Stimulated activated effector memory CD8-positive, alpha-beta T cell treated with anti-CD3 and anti-CD28 coated beads, Interleukin-12 subunit alpha, Interleukin-12 subunit beta, amount 100 ng/mL, for 72 hours (primary cell): ENCODE data around the gene PMM1.
"Not testable (repeated sequence)": the region's sequence is repeated elsewhere in the genome, so short reads cannot be mapped to it uniquely, and the experiment has no call there.

Experiments used
- ATAC-seq: fragments of 150-1000 bp; cut with Tn5 transposase; 2 replicates; pipeline ENCODE4 v1.10.0; 2021
- DNase-seq, 2 donors: peaks; one replicate each; pipeline ENCODE4 v3.0.0; 2021 to 2022; ENCODE audit warnings: low spot score in 2 of 2
- H3K27ac Mint-ChIP-seq: one replicate; pipeline ENCODE4 v1.8.0; 2022; ENCODE audit warnings: mild to moderate bottlenecking, mixed read lengths
- H3K36me3 Mint-ChIP-seq: one replicate; pipeline ENCODE4 v1.8.0; 2022; ENCODE audit warnings: mild to moderate bottlenecking, mixed read lengths
- H3K4me1 Mint-ChIP-seq: one replicate; pipeline ENCODE4 v1.8.0; 2022; ENCODE audit warnings: mixed read lengths
- H3K4me3 Mint-ChIP-seq: one replicate; pipeline ENCODE4 v1.8.0; 2022; ENCODE audit warnings: mild to moderate bottlenecking, mixed read lengths
- H3K9me3 Mint-ChIP-seq: one replicate; pipeline ENCODE4 v1.8.0; 2022; ENCODE audit warnings: mixed read lengths

PMM1 gene

GRCh38 chr22:41561788-41562187 lies 27.9 kb downstream of the PMM1 start:
- no peak overlapping the region for H3K27ac Mint-ChIP-seq
- DNase-seq: no peak
- no peaks in the 10 kb centered on the region for H3K36me3 Mint-ChIP-seq

GRCh38 chr22:41561335-41561734 lies 28.3 kb downstream of the PMM1 start:
- Mint-ChIP-seq H3K36me3 (no peaks in the 10 kb centered on the region), H3K27ac (no peak overlapping the region), H3K4me3 (no peak overlapping the region), H3K9me3 (no peaks in the 10 kb centered on the region), H3K4me1 (peaks cover 9% of the 10 kb centered on the region)
- no peak for ATAC-seq
- no peak for DNase-seq

More at GRCh38 chr22:41561788-41562187, 27.9 kb downstream of the PMM1 start:
- Mint-ChIP-seq H3K4me1 (peaks cover 9% of the 10 kb centered on the region), H3K9me3 (no peaks in the 10 kb centered on the region), H3K4me3 (no peak overlapping the region)
- ATAC-seq: no peak

GRCh38 chr22:41560095-41560471 lies 29.6 kb downstream of the PMM1 start:
- Mint-ChIP-seq H3K27ac (peak overlapping the region; percentile 73), H3K9me3 (no peaks in the 10 kb centered on the region), H3K4me3 (no peak overlapping the region), H3K4me1 (peaks cover 4% of the 10 kb centered on the region), H3K36me3 (no peaks in the 10 kb centered on the region)
- DNase-seq (no peak), ATAC-seq (no peak)

- ATAC-seq, H3K36me3 Mint-ChIP-seq, H3K9me3 Mint-ChIP-seq, H3K4me1 Mint-ChIP-seq, H3K4me3 Mint-ChIP-seq, H3K27ac Mint-ChIP-seq, DNase-seq: not testable (repeated sequence)
These were observed 31.4 kb downstream of the PMM1 start for GRCh38 chr22:41558241-41558630.

- DNase-seq: no peak
- Mint-ChIP-seq H3K27ac (peak overlapping the region; percentile 63), H3K4me1 (no peaks in the 10 kb centered on the region), H3K9me3 (no peaks in the 10 kb centered on the region), H3K4me3 (no peak overlapping the region), H3K36me3 (no peaks in the 10 kb centered on the region)
- peak; percentile 71 for ATAC-seq
These were observed 32.0 kb downstream of the PMM1 start for GRCh38 chr22:41557401-41558240.

- no peak overlapping the region for H3K27ac Mint-ChIP-seq
- H3K4me3 Mint-ChIP-seq: no peak overlapping the region
- H3K9me3 Mint-ChIP-seq: no peaks in the 10 kb centered on the region
These were observed 33.1 kb downstream of the PMM1 start for GRCh38 chr22:41556561-41556960.

GRCh38 chr22:41555325-41555982 lies 34.2 kb downstream of the PMM1 start:
- Mint-ChIP-seq H3K4me1 (no peaks in the 10 kb centered on the region), H3K36me3 (no peaks in the 10 kb centered on the region), H3K4me3 (no peak overlapping the region), H3K27ac (no peak overlapping the region), H3K9me3 (no peaks in the 10 kb centered on the region)
- no peak for ATAC-seq
- DNase-seq: no peak

More at GRCh38 chr22:41556561-41556960, 33.1 kb downstream of the PMM1 start:
- Mint-ChIP-seq H3K36me3 (no peaks in the 10 kb centered on the region), H3K4me1 (no peaks in the 10 kb centered on the region)
- ATAC-seq (no peak), DNase-seq (no peak)

- Mint-ChIP-seq H3K4me3 (no peak overlapping the region), H3K4me1 (no peaks in the 10 kb centered on the region), H3K9me3 (no peaks in the 10 kb centered on the region), H3K36me3 (no peaks in the 10 kb centered on the region), H3K27ac (no peak overlapping the region)
- DNase-seq: no peak
- no peak for ATAC-seq
These were observed 37.6 kb downstream of the PMM1 start for GRCh38 chr22:41551877-41552582.

- no peak overlapping the region for H3K4me3 Mint-ChIP-seq
These were observed 38.6 kb downstream of the PMM1 start for GRCh38 chr22:41550952-41551491.

GRCh38 chr22:41548830-41549211 lies 40.8 kb downstream of the PMM1 start:
- no peak overlapping the region for H3K27ac Mint-ChIP-seq

More at GRCh38 chr22:41550952-41551491, 38.6 kb downstream of the PMM1 start:
- ATAC-seq (no peak), DNase-seq (no peak)
- Mint-ChIP-seq H3K9me3 (no peaks in the 10 kb centered on the region), H3K27ac (no peak overlapping the region), H3K36me3 (no peaks in the 10 kb centered on the region), H3K4me1 (no peaks in the 10 kb centered on the region)

GRCh38 chr22:41544671-41545476 lies 44.8 kb downstream of the PMM1 start:
- Mint-ChIP-seq H3K36me3 (peaks cover 18% of the 10 kb centered on the region), H3K9me3 (no peaks in the 10 kb centered on the region), H3K27ac (peak overlapping the region; percentile 81), H3K4me1 (peaks cover 50% of the 10 kb centered on the region), H3K4me3 (peak overlapping the region; percentile 94)
- ATAC-seq: no peak
- no peak for DNase-seq

More at GRCh38 chr22:41548830-41549211, 40.8 kb downstream of the PMM1 start:
- no peak overlapping the region for H3K4me3 Mint-ChIP-seq
- ATAC-seq: no peak
- H3K4me1 Mint-ChIP-seq: peaks cover 15% of the 10 kb centered on the region
- no peaks in the 10 kb centered on the region for H3K9me3 Mint-ChIP-seq
- no peak for DNase-seq
- peaks cover 7% of the 10 kb centered on the region for H3K36me3 Mint-ChIP-seq

GRCh38 chr22:41543854-41544670 lies 45.6 kb downstream of the PMM1 start, which contains the start of gene POLR3H:
Gene POLR3H (minus strand): TSS chr22:41544470. CDS start chr22:41544101, 369 bp downstream.
- H3K4me1 Mint-ChIP-seq: peaks cover 56% of the 10 kb centered on the region
- H3K36me3 Mint-ChIP-seq: peaks cover 26% of the 10 kb centered on the region
- H3K27ac Mint-ChIP-seq: peak within 1 kb of the TSS; percentile 81
- ATAC-seq (peak; percentile 98), DNase-seq (peak; percentile 85 to 96)
- H3K4me3 Mint-ChIP-seq: peak within 1 kb of the TSS; percentile 94
- no peaks in the 10 kb centered on the region for H3K9me3 Mint-ChIP-seq

- peaks cover 56% of the 10 kb centered on the region for H3K4me1 Mint-ChIP-seq
- peak overlapping the region; percentile 94 for H3K4me3 Mint-ChIP-seq
- peak overlapping the region; percentile 81 for H3K27ac Mint-ChIP-seq
These were observed 47.4 kb downstream of the PMM1 start for GRCh38 chr22:41542224-41542623.

GRCh38 chr22:41541484-41541883 lies 48.2 kb downstream of the PMM1 start:
- ATAC-seq (no peak), DNase-seq (no peak)
- H3K4me1 Mint-ChIP-seq: peaks cover 56% of the 10 kb centered on the region
- H3K9me3 Mint-ChIP-seq: no peaks in the 10 kb centered on the region
- peaks cover 47% of the 10 kb centered on the region for H3K36me3 Mint-ChIP-seq
- H3K27ac Mint-ChIP-seq: peak overlapping the region; percentile 81
- peak overlapping the region; percentile 94 for H3K4me3 Mint-ChIP-seq

More at GRCh38 chr22:41542224-41542623, 47.4 kb downstream of the PMM1 start:
- DNase-seq: no peak
- Mint-ChIP-seq H3K36me3 (peaks cover 40% of the 10 kb centered on the region), H3K9me3 (no peaks in the 10 kb centered on the region)
- no peak for ATAC-seq
